Measurements from ENCODE around the gene TUBGCP3. TPM values are rescaled to one million over a fixed set of nuclear protein-coding genes. Genes with fewer than 3 reads are reported as not detected.

TUBGCP3 gene
- total and polyA plus RNA-seq, 11 donors: 6.0 to 23.5 (median 15.6) TPM

DNA sequence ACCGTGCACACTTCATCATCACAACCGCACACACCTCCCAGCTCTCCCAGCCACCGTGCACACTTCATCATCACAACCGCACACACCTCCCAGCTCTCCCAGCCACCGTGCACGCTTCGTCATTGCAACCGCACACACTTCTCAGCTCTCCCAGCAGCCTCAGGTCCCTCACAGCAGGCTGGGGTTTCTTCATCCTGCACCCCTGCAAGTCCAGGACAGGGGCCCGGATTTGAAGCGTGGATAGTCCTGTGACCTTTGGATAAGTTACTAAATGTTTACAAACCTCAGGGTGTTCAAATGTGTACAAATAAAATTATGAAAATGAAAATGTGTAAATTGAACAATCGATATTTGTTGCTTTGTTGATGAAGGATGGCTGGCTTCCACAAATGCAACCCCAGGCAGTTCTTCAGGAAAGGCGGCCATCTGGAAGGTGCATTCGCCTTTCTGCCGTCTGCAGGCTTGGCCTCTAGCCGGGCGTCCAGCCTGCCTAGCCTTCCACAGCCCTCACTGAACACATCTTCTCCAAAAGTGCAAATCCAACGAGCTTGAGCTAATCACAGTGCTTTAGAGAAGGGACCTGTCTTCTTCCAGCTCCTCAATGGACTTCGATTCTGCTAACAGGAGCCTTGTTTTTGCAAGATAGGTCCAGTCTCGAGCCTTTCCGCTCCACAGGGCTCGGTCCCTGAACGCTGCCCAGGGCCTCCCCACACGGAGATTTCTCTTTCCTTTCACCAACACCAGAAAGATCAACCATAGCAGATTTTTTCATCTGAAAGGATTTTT lies 137.6 kb downstream of the TUBGCP3 start:
- H3K4me1 ChIP-seq: no peaks in the 10 kb centered on the region
- DNase-seq (no peak), ATAC-seq (no peak)
- no peak overlapping the region for H3K4me3 ChIP-seq
- no peak overlapping the region for H3K27ac ChIP-seq
- H3K27me3 ChIP-seq: peaks cover 0 to 29% (median 4%) of the 10 kb centered on the region in 9 donors
- H3K36me3 ChIP-seq: no peaks in the 10 kb centered on the region
- intact Hi-C loops (cut with DNase I): no loop called here
- H3K9me3 ChIP-seq: no peaks in the 10 kb centered on the region
- 80 to 86% (median 81%) methylated on average over 20 to 22 of the region's 23 CpGs for WGBS, 4 donors
- TF ChIP-seq POLR2A (IDR thresholded peaks at IDR 0.05) (no peak), CTCF (IDR thresholded peaks at IDR 0.05) (no peak)

GRCh38 chr13:112449545-112449930 lies 138.4 kb downstream of the TUBGCP3 start:
- no peaks in the 10 kb centered on the region for H3K9me3 ChIP-seq
- DNase-seq: peak in 1 of 5 donors; percentile 42
- no peaks in the 10 kb centered on the region for H3K36me3 ChIP-seq
- TF ChIP-seq POLR2A (IDR thresholded peaks at IDR 0.05): no peak
- TF ChIP-seq CTCF (IDR thresholded peaks at IDR 0.05): no peak
- H3K4me3 ChIP-seq: no peak overlapping the region
- 69 to 73% (median 72%) methylated on average over 15 to 16 of the region's 16 CpGs for WGBS, 4 donors
- no peak overlapping the region for H3K27ac ChIP-seq
- H3K27me3 ChIP-seq: peaks cover 0 to 35% (median 8%) of the 10 kb centered on the region in 9 donors
- intact Hi-C loops (cut with DNase I): loop anchor here in 2 of 10 donors (10.0 kb wide), 2 partner anchors 155 to 385 kb away; partner anchors contain the start of gene SOX1 (in 1 of the 2)
- ATAC-seq: no peak
- H3K4me1 ChIP-seq: no peaks in the 10 kb centered on the region

DNA sequence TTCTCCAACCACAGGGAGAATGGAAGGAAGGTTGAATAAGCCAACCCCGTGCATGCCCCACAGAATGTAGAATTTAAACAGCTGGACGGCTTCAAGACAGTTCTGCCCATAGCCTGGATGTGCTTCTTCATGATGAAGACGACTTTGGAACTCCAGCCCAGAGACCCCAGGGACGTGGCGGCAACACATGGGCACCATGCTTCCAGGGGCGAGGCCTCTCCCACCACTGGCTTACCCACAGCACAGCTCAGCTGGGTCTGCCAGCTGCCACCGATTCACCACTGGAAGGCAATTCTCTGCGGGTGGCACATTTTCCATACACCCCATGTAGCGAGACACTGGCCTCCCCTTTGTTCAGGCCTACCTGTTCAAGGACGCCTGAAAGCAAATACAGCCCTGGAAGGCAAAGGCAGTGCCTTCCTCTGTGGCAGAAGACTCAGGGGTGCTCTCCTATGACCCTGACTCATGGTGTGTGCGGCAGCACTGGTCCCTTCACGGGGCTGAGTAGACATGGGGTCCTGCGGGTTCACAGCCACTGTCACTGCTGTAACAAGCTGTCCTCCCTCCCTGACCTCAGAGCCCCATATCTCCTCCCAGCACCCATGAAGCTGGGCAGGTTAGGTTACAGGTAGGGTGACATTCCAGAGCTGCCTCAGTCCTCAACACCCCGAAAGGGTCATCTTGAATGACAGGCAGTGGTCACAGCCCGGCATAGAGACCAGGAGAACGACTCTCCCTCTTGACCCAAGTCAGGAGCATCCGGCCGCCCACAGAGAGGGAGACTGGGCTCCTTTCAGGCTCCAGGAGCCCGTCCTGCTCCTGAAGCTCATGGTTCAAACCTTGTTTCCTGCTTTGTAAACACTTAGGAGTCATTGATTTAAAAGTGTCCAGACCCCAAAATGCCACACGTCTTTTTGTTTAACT lies 139.1 kb downstream of the TUBGCP3 start:
- intact Hi-C loops (cut with DNase I): loop anchor here in 2 of 10 donors (10.0 kb wide), 2 partner anchors 156 to 384 kb away; partner anchors contain the start of gene SOX1 (in 1 of the 2)
- Histone ChIP-seq H3K36me3 (no peaks in the 10 kb centered on the region), H3K9me3 (no peaks in the 10 kb centered on the region), H3K4me3 (no peak overlapping the region), H3K27ac (no peak overlapping the region), H3K4me1 (peaks cover 0 to 2% (median 0%) of the 10 kb centered on the region in 12 donors), H3K27me3 (peaks cover 0 to 42% (median 10%) of the 10 kb centered on the region in 9 donors)
- no peak for ATAC-seq
- TF ChIP-seq CTCF (IDR thresholded peaks at IDR 0.05) (no peak), POLR2A (IDR thresholded peaks at IDR 0.05) (no peak)
- DNase-seq: peak in 1 of 5 donors; percentile 36
- 71 to 81% (median 78%) methylated on average over 17 to 20 of the region's 20 CpGs for WGBS, 4 donors
